COLO668 (cell line): ENCODE measurements around the gene YRDC.
A peak's percentile ranks its signal among the peaks of the same experiment; 100 is the strongest.

ENCODE experiments used
- DNase-seq: peaks from one replicate; lab custom pipeline; 2025; ENCODE audit not compliant: unreplicated experiment; lab: John Stamatoyannopoulos, UW

The YRDC gene

GRCh38 chr1:37807555-37808368 is at the start of gene YRDC, which contains the start of gene C1orf122:
Gene YRDC, minus strand, starts transcription at chr1:37808208. Its CDS starts 28 bp downstream, at chr1:37808180.
Gene C1orf122, plus strand, starts transcription at chr1:37807790. Its CDS starts 615 bp downstream, at chr1:37808405.
- DNase-seq, result peak; percentile 99

- DNase-seq, result no peak
Observed at GRCh38 chr1:37854406-37854805, 46.4 kb upstream of the YRDC start.

DNA sequence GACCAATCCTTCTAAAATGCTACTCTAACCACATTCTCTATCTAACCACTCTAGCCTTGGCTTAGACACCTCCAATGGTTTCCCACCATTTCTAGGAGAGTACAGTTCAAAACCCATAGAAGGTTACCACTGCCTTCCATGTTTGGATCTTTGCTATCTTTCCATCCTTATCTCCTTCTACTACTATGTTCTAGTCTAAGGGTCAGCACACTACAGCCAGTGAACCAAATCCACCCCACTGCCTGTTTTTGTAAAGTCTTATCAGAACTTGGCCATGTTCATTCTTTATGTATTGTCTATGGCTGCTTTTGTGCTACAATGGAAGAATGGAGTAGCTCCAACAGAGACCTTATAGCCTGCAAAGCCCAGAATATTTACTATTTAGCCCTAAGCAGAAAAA is 45.1 kb upstream of the YRDC start:
- DNase-seq, result no peak

DNA sequence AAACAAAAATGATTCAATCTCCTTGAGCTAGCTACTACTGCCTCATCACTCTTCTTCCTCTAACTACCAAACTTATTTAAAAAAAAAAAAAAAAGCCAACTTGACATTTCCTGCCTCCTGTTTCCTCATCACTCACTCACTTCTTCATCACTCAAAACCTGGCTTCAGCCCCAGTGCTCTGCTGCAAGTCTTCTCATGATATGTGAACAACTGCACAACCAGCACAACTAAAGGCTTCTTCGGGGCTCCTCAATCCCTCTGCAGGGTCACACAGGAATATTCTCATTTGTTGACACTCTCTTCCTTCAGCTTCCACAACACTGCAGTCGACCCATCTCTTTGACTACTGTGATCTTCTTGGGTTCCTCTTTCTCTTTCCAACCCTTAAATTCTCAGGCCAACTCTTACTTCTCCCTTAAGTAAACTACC is 43.8 kb upstream of the YRDC start:
- no peak for DNase-seq

- DNase-seq, result no peak
Observed at GRCh38 chr1:37851262-37851661, 43.3 kb upstream of the YRDC start.

- DNase-seq, result no peak
Observed at GRCh38 chr1:37850352-37850955, 42.4 kb upstream of the YRDC start.

GRCh38 chr1:37849480-37849879 is 41.5 kb upstream of the YRDC start:
- no peak for DNase-seq

DNA sequence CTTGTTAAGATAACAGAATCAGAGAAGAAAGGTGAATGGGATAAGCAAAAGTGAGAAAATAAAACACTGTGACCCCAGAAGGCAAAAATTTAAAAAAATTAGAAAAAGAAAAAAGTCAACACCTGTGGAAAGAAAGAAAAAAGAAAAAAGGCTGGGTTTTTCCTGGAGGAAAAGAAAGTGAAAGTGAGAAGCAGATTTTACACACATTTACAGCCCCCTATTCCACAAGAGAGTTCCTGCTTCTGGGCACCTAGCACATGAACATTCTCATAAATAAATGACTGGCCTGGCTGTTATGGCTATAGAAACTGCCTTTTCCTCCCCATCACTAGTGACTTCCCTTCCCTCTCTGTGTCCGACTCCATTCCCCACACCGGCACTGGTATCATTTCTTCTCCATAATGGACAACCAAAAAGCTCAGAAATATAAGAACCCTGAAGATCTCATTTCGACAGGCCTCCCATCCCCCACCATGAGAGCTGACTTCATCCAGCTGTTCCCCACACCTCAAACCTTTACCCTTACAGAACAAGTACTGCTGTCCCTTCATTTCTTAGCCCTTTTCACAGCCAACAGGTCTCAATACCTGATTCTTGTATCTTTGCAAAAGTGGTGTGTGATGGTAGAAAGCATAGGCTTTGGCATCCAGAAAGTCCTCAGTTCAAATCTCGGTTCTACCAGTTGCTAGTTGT is 38.8 kb upstream of the YRDC start:
- no peak for DNase-seq

DNA sequence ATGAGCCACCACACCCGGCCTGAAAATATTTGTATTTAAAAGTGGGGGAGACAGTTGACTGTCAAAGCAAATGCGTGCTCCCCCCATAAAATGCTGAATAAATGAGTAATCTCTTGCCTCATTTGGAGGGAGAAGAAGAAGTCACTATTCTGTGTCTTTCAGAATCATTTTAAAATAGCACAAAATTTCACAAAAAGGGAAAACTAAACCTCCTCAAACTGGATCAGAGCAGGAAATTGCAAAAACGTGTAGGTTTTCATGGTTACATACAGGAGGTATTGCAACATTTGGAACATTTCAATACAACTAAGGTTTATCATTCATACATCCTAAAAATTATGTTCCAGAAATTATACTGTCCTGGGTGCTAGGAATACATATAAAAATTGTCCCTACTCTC is 37.8 kb upstream of the YRDC start:
- no peak for DNase-seq

DNA sequence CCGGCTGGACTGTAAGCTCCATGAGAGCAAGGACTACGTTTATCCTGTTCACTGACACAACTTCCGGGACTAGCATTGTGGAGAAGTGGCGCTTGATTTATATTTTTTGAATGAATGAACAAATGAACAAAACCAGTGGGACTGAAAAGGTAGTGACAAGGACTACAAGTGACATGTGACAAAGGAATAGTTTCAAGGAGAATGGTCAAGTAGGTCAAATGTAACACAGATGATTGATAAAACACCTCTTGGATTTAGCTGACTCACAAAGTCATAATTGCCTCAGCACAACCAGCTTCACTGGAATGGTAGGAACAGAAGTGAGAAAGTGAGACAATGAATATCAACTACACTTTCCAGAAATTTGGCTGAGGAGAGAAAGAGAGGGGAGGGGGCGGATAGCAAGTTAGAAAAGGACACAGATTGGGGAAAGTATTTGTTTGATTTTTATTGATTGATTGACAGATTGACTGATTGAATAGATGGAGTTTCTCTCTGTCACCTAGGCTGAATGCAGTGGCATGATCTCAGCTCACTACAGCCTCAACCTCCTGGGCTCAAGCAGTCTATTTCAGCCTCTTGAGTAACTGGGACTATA is 37.1 kb upstream of the YRDC start:
- no peak for DNase-seq

DNA sequence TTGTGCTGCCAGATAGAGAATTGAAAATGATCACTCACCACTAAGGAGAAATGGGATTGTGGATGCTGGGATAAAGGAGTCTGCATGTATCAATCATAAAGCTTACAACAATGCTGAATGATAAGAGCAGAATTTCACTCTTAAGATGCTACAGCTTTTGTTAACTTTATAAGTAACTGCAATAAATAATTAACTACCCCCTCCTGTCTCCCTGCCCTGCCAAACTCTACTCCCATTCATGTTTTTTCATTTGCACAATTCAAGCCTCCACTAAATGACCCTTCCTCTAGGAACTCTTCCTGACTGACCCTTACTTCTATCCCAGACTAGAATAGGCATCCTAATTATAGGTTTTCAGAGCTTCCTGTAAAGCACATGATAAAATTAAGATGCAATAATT is 36.5 kb upstream of the YRDC start:
- DNase-seq, result no peak

- DNase-seq, result no peak
Observed at GRCh38 chr1:37841652-37842051, 33.6 kb upstream of the YRDC start.

- no peak for DNase-seq
Observed at GRCh38 chr1:37840711-37841110, 32.7 kb upstream of the YRDC start.

GRCh38 chr1:37839676-37840075 is 31.7 kb upstream of the YRDC start:
- no peak for DNase-seq

GRCh38 chr1:37836788-37837187 is 28.8 kb upstream of the YRDC start:
- DNase-seq, result no peak

DNA sequence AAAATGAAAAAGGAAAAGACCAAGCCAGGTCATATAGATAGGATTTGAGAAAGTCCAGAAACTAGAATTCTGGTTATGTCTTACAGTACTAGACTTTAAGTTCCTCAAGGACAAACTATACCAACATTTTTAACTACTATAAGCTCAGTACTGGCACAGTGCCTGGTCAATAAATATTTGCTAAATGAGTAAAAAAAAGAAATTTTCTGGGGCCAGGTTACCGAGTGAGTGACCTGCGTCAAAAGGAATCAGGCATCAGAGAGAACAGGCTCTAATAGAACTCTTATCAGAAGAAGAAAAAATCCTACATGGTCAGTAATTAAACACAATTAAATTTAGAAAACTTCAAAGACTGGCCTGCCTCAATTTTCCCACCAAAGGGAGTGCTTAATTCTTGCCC is 23.8 kb upstream of the YRDC start:
- DNase-seq, result no peak

DNA sequence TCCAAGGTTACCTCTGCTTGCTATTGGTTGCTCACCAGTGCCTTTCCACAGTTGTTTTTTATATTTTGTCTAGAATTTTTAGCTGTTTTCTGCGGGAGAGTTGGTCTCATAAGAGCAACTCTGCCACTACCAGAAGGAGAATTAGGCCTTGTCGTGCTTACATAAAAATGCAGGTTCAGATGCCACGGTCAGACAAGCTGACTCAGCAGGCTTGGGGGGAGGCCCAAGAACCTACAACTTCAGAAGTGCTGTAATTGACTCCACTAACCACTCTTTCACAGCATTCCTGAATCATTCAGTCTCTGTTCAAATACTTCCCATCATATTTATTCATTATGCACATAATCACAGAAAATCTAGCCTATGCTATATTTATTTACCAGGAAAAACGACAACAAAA is 23.1 kb upstream of the YRDC start:
- no peak for DNase-seq

GRCh38 chr1:37828410-37829074 is 20.5 kb upstream of the YRDC start:
- DNase-seq, result no peak

DNA sequence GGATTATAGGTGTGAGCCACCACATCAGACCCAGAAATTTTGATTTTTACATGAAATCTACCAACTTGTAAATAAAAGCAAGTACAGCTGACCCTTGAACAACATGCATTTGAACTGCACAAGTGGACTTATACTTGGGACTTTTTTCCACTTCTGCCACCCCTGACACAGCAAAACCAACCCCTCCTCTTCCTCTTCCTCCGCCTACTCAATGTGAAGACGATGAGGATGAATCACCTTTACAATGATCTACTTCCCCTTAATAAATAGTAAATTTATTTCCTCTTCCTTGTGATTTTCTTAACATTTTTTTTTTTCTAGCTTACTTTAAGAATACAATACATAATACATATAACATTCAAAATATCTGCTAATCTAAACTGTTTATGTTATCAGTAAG is 17.5 kb upstream of the YRDC start:
- no peak for DNase-seq

GRCh38 chr1:37824001-37824400 is 16.0 kb upstream of the YRDC start:
- no peak for DNase-seq
